Mesothelial cell of epicardium (in vitro differentiated cells): Measurements from ENCODE around the gene VMO1. TPM values are rescaled to one million over a fixed set of nuclear protein-coding genes. Genes with fewer than 3 reads are reported as not detected.

Experiments
- DNase-seq, 2 experiments: peaks; one replicate each; pipeline ENCODE4 v3.0.0; 2021; ENCODE audit warnings: low spot score in 2 of 2; ENCODE audit not compliant: unreplicated experiment in 2 of 2
- H3K27ac Mint-ChIP-seq: 2 replicates; pipeline ENCODE4 v1.8.0; 2021; ENCODE audit warnings: mixed read lengths
- H3K27me3 Mint-ChIP-seq: 2 replicates; pipeline ENCODE4 v1.8.0; 2021; ENCODE audit warnings: low read depth, mixed read lengths
- H3K36me3 Mint-ChIP-seq: 2 replicates; pipeline ENCODE4 v1.8.0; 2021; ENCODE audit warnings: mixed read lengths
- H3K4me1 Mint-ChIP-seq: 2 replicates; pipeline ENCODE4 v1.8.0; 2021; ENCODE audit warnings: mixed read lengths
- H3K4me3 Mint-ChIP-seq: 2 replicates; pipeline ENCODE4 v1.8.0; 2021; ENCODE audit warnings: mild to moderate bottlenecking, moderate library complexity, mixed read lengths
- H3K9me3 Mint-ChIP-seq: 2 replicates; pipeline ENCODE4 v1.8.0; 2021; ENCODE audit warnings: mixed read lengths
- CTCF ChIP-seq: fragments of 200-600 bp; sonication (generic); IDR thresholded peaks from one replicate; pipeline ENCODE4 v1.5.0; 2021; ENCODE audit warnings: antibody characterized with exemption; ENCODE audit not compliant: unreplicated experiment
- total RNA-seq: library from RNA; stranded (reverse); gene quantifications from 3 replicates; pipeline ENCODE4 v1.2.1, GENCODE V29; 2021

VMO1 gene
- total RNA-seq, 1 donor from 2014 or later = 2.5 TPM

- H3K4me1 Mint-ChIP-seq = no peaks in the 10 kb centered on the region
- H3K4me3 Mint-ChIP-seq = no peak overlapping the region
- no peak for TF ChIP-seq CTCF
- no peaks in the 10 kb centered on the region for H3K36me3 Mint-ChIP-seq
- H3K9me3 Mint-ChIP-seq = no peaks in the 10 kb centered on the region
- H3K27ac Mint-ChIP-seq = no peak overlapping the region
- H3K27me3 Mint-ChIP-seq = peaks cover 19% of the 10 kb centered on the region
- DNase-seq = no peak
These were observed 19.4 kb downstream of the VMO1 start for GRCh38 chr17:4766723-4767122.

GRCh38 chr17:4766201-4766600 is 20.0 kb downstream of the VMO1 start:
- no peaks in the 10 kb centered on the region for H3K36me3 Mint-ChIP-seq
- TF ChIP-seq CTCF = no peak
- H3K4me1 Mint-ChIP-seq = no peaks in the 10 kb centered on the region
- H3K27ac Mint-ChIP-seq = no peak overlapping the region
- no peaks in the 10 kb centered on the region for H3K9me3 Mint-ChIP-seq
- peaks cover 15% of the 10 kb centered on the region for H3K27me3 Mint-ChIP-seq
- no peak for DNase-seq
- no peak overlapping the region for H3K4me3 Mint-ChIP-seq

- no peak for DNase-seq
- H3K4me1 Mint-ChIP-seq = no peaks in the 10 kb centered on the region
- no peaks in the 10 kb centered on the region for H3K36me3 Mint-ChIP-seq
- TF ChIP-seq CTCF = no peak
- H3K9me3 Mint-ChIP-seq = no peaks in the 10 kb centered on the region
- peaks cover 19% of the 10 kb centered on the region for H3K27me3 Mint-ChIP-seq
- H3K27ac Mint-ChIP-seq = no peak overlapping the region
- H3K4me3 Mint-ChIP-seq = no peak overlapping the region
These were observed 21.6 kb downstream of the VMO1 start for GRCh38 chr17:4764595-4764994.

- no peak overlapping the region for H3K27ac Mint-ChIP-seq
- no peak overlapping the region for H3K4me3 Mint-ChIP-seq
- H3K27me3 Mint-ChIP-seq = peaks cover 34% of the 10 kb centered on the region
- H3K4me1 Mint-ChIP-seq = no peaks in the 10 kb centered on the region
- DNase-seq = no peak
- no peaks in the 10 kb centered on the region for H3K36me3 Mint-ChIP-seq
- no peaks in the 10 kb centered on the region for H3K9me3 Mint-ChIP-seq
- TF ChIP-seq CTCF = no peak
These were observed 26.4 kb downstream of the VMO1 start for GRCh38 chr17:4759776-4760236.

GRCh38 chr17:4753392-4753791 is 32.8 kb downstream of the VMO1 start:
- Mint-ChIP-seq H3K4me3 (no peak overlapping the region), H3K4me1 (no peaks in the 10 kb centered on the region), H3K27ac (no peak overlapping the region), H3K27me3 (peaks cover 75% of the 10 kb centered on the region), H3K9me3 (no peaks in the 10 kb centered on the region), H3K36me3 (no peaks in the 10 kb centered on the region)
- TF ChIP-seq CTCF = no peak
- DNase-seq = no peak

GRCh38 chr17:4751932-4752331 is 34.2 kb downstream of the VMO1 start:
- Mint-ChIP-seq H3K4me3 (no peak overlapping the region), H3K4me1 (no peaks in the 10 kb centered on the region), H3K9me3 (no peaks in the 10 kb centered on the region), H3K27me3 (peaks cover 78% of the 10 kb centered on the region), H3K27ac (no peak overlapping the region), H3K36me3 (no peaks in the 10 kb centered on the region)
- no peak for DNase-seq
- TF ChIP-seq CTCF = no peak
